GM12878 (cell line): ENCODE data around the gene CDKL5. TPM values are rescaled to one million over a fixed set of nuclear protein-coding genes. Genes with fewer than 3 reads are reported as not detected.

Source experiments
- ATAC-seq: fragments of 200-7000 bp; cut with Tn5 transposase; 3 replicates; pipeline ENCODE4 v1.9.1; 2020; ENCODE audit warnings: mild to moderate bottlenecking, moderate library complexity
- BruUV-seq: library from RNA; stranded (reverse); fragments of 400-500 nt; replicated peaks from 2 replicates; lab custom pipeline; 2021; lab: Mats Ljungman, UMichigan
- CTCF ChIA-PET: fragments of 300-600 bp; sonication (Branson Sonifier 250); formaldehyde crosslinking; extraction: SDS; loops from one replicate; lab custom pipeline; 2021; ENCODE audit warnings: inconsistent platforms; lab: Yijun Ruan, JAX
- POLR2A ChIA-PET: fragments of 350-600 bp; formaldehyde crosslinking; extraction: SDS; loops from one replicate; lab custom pipeline; 2021; ENCODE audit warnings: inconsistent platforms; lab: Charles Lee
- RAD21 ChIA-PET: fragments of 300-600 bp; sonication (Branson Sonifier 250); formaldehyde crosslinking; loops from one replicate; lab custom pipeline; 2023; ENCODE audit warnings: antibody characterized with exemption; ENCODE audit not compliant: unreplicated experiment; lab: Charles Lee
- SMC1A ChIA-PET: fragments of 300-600 bp; sonication (Branson Sonifier 250); formaldehyde crosslinking; loops from one replicate; lab custom pipeline; 2023; ENCODE audit not compliant: unreplicated experiment, uncharacterized antibody; lab: Charles Lee
- DNase-seq: peaks from one replicate; pipeline ENCODE4 v3.0.0-alpha.2; 2011; ENCODE audit warnings: low read depth, low spot score
- FAIRE-seq: peaks from 3 replicates; lab custom pipeline; 2011; peaks lifted over from hg19 to GRCh38; lab: Jason Lieb, UNC
- H2AFZ ChIP-seq: 2 replicates; pipeline ENCODE4 v1.6.0; 2011; ENCODE audit warnings: low read depth, low read length, control low read depth; ENCODE audit not compliant: control insufficient read depth
- H3K27ac ChIP-seq: 2 replicates; pipeline ENCODE4 v1.5.1; 2011; ENCODE audit warnings: control low read depth; ENCODE audit not compliant: control insufficient read depth, insufficient read depth
- H3K27me3 ChIP-seq, 2 experiments: replicated peaks in 1 of 2; 2 replicates each; pipeline versions ENCODE4 v1.6.0 to v1.6.1; 2011; ENCODE audit warnings: low read length in 1 of 2; ENCODE audit not compliant: control insufficient read depth in 2 of 2, insufficient read depth in 2 of 2
- H3K36me3 ChIP-seq, 2 experiments: 2 replicates each; pipeline ENCODE4 v1.5.1; 2011; ENCODE audit warnings: low read length in 1 of 2; ENCODE audit not compliant: control insufficient read depth in 2 of 2, insufficient read depth in 2 of 2
- H3K4me1 ChIP-seq: 2 replicates; pipeline ENCODE4 v1.6.1; 2011; ENCODE audit warnings: mild to moderate bottlenecking, low read length, moderate library complexity, mixed read lengths; ENCODE audit not compliant: control insufficient read depth, insufficient read depth
- H3K4me2 ChIP-seq: 2 replicates; pipeline ENCODE4 v1.6.0; 2011; ENCODE audit warnings: control low read depth; ENCODE audit not compliant: control insufficient read depth, insufficient read depth
- H3K4me3 ChIP-seq: fragments of 200-600 bp; sonication (generic); 2 replicates; pipeline ENCODE4 v1.5.1; 2016
- H3K79me2 ChIP-seq: 2 replicates; pipeline ENCODE4 v1.6.0; 2011; ENCODE audit warnings: low read length; ENCODE audit not compliant: control insufficient read depth, insufficient read depth
- H3K9ac ChIP-seq: 2 replicates; pipeline ENCODE4 v1.8.0; 2011; ENCODE audit warnings: low read length, control low read depth, mixed read lengths; ENCODE audit not compliant: control insufficient read depth, insufficient read depth
- H3K9me3 ChIP-seq: replicated peaks from 3 replicates; pipeline ENCODE4 v1.5.1; 2011; ENCODE audit warnings: mild to moderate bottlenecking, low read length; ENCODE audit not compliant: control insufficient read depth, insufficient read depth
- H4K20me1 ChIP-seq: 2 replicates; pipeline ENCODE4 v1.6.0; 2011; ENCODE audit not compliant: control insufficient read depth, insufficient read depth
- CHD2 ChIP-seq: IDR thresholded peaks from 2 replicates; pipeline ENCODE4 v1.6.1; 2011; ENCODE audit warnings: low read depth, low read length, improper control_type of control experiment, borderline replicate concordance
- CHD4 ChIP-seq: fragments of 200-600 bp; sonication (generic); IDR thresholded peaks from 2 replicates; pipeline ENCODE4 v1.6.1; 2016; ENCODE audit warnings: mild to moderate bottlenecking
- FOS ChIP-seq: IDR thresholded peaks from 3 replicates; pipeline ENCODE4 v1.6.1; 2011; ENCODE audit warnings: borderline replicate concordance; ENCODE audit not compliant: insufficient read length; ENCODE audit errors: extremely low read depth
- FOXK2 ChIP-seq: fragments of 450-650 bp; IDR thresholded peaks from 2 replicates; pipeline ENCODE4 v1.6.1; 2017; ENCODE audit warnings: mild to moderate bottlenecking, moderate library complexity
- HDAC6 ChIP-seq: fragments of 200-600 bp; sonication (generic); IDR thresholded peaks from one replicate; pipeline ENCODE4 v1.8.0; 2017; ENCODE audit warnings: antibody characterized with exemption; ENCODE audit not compliant: unreplicated experiment
- IRF4 ChIP-seq: IDR thresholded peaks from 2 replicates; pipeline ENCODE4 v1.6.1; 2011; ENCODE audit warnings: low read depth, low read length
- MEF2A ChIP-seq: IDR thresholded peaks from 2 replicates; pipeline ENCODE4 v1.6.1; 2011; ENCODE audit warnings: low read depth, mild to moderate bottlenecking, low read length, moderate library complexity; ENCODE audit not compliant: insufficient read depth
- MEF2B ChIP-seq: fragments of 450-650 bp; IDR thresholded peaks from 2 replicates; pipeline ENCODE4 v1.6.1; 2018; ENCODE audit warnings: mild to moderate bottlenecking, moderate library complexity; ENCODE audit not compliant: partially characterized antibody, poor library complexity, severe bottlenecking
- PAX5 ChIP-seq: IDR thresholded peaks from 2 replicates; pipeline ENCODE4 v1.6.1; 2011; ENCODE audit warnings: low read depth, low read length, borderline replicate concordance
- PML ChIP-seq: IDR thresholded peaks from 2 replicates; pipeline ENCODE4 v1.6.1; 2012; ENCODE audit warnings: low read length, inconsistent platforms
- RAD51 ChIP-seq: fragments of 450-650 bp; IDR thresholded peaks from 2 replicates; pipeline ENCODE4 v1.6.1; 2016; ENCODE audit warnings: moderate library complexity, mild to moderate bottlenecking, inconsistent platforms
- RBBP5 ChIP-seq: fragments of 200-600 bp; sonication (generic); conservative IDR thresholded peaks from 2 replicates; pipeline ENCODE4 v1.6.1; 2016
- RCOR1 ChIP-seq: conservative IDR thresholded peaks from 2 replicates; pipeline ENCODE4 v1.6.1; 2012; ENCODE audit warnings: low read depth, low read length, improper control_type of control experiment
- RUNX3 ChIP-seq: IDR thresholded peaks from 2 replicates; pipeline ENCODE4 v1.6.1; 2012; ENCODE audit warnings: low read length, inconsistent platforms
- SIN3A ChIP-seq: IDR thresholded peaks from 2 replicates; pipeline ENCODE4 v1.6.1; 2012; ENCODE audit warnings: low read depth, low read length, improper control_type of control experiment
- SIX5 ChIP-seq: IDR thresholded peaks from 2 replicates; pipeline ENCODE4 v1.6.1; 2011; ENCODE audit warnings: mild to moderate bottlenecking, low read depth, low read length, moderate library complexity; ENCODE audit not compliant: severe bottlenecking
- SMARCA5 ChIP-seq: fragments of 450-650 bp; IDR thresholded peaks from 2 replicates; pipeline ENCODE4 v1.6.1; 2017; ENCODE audit warnings: mild to moderate bottlenecking
- SMC3 ChIP-seq: IDR thresholded peaks from 2 replicates; pipeline ENCODE4 v1.6.1; 2011; ENCODE audit warnings: low read length, improper control_type of control experiment, borderline replicate concordance
- SRF ChIP-seq, 2 experiments: IDR thresholded peaks; 2 replicates each; pipeline ENCODE4 v1.6.1; 2011; ENCODE audit warnings: low read depth in 2 of 2, low read length in 2 of 2, mild to moderate bottlenecking in 1 of 2, moderate library complexity in 1 of 2
- ZZZ3 ChIP-seq: IDR thresholded peaks from 2 replicates; pipeline ENCODE4 v1.6.1; 2011; ENCODE audit warnings: low read depth; ENCODE audit not compliant: control insufficient read depth, insufficient read length
- WGBS: methylation state at CpG from one replicate; pipeline ENCODE4 v1.1.6; 2016; ENCODE audit warnings: low lambda C conversion rate; ENCODE audit not compliant: insufficient replicate concordance, insufficient coverage; ENCODE audit errors: missing lambda C conversion rate; 5-methylcytosine and 5-hydroxymethylcytosine counted together
- in situ Hi-C: fragments of 300-500 bp; cut with MboI; formaldehyde crosslinking; loops from 9 replicates; pipeline ENCODE4 v1.14.3; 2018; ENCODE audit warnings: mixed read lengths
- intact Hi-C: fragments of 100-400 bp; cut with micrococcal nuclease; formaldehyde crosslinking; loops from one replicate; pipeline ENCODE4 v1.14.2; 2022; ENCODE audit not compliant: unreplicated experiment
- polyA plus RNA-seq, 11 experiments: library from polyadenylated mRNA; depleted of rRNA in 4 of 11; unstranded in 6 of 11; stranded (reverse) in 5 of 11; fragments of >200 nt; fragmentation: Nextera tagmentation in 4 of 11; fragmentation: Illumina TruSeq in 1 of 11; extraction: Ambion mirVana in 4 of 11; extraction: Trizol in 1 of 11; gene quantifications; 1 replicate in 1 of 11; 2 replicates in 10 of 11; pipeline versions ENCODE4 v1.2.1 to v1.2.3, GENCODE V29; 2011 to 2016; ENCODE audit warnings: inconsistent platforms in 2 of 11, missing spikeins in 2 of 11, low read depth in 1 of 11
- total RNA-seq, 4 experiments: library from RNA; depleted of rRNA in 3 of 4; stranded (reverse); fragments of >200 nt in 3 of 4; fragmentation: Illumina TruSeq in 1 of 4; extraction: Trizol in 1 of 4; gene quantifications; 2 replicates each; pipeline versions ENCODE4 v1.2.1 to v1.2.3, GENCODE V29; 2013 to 2021
- TF ChIP-seq, protein P1 (sequence below): IDR thresholded peaks from 2 replicates; pipeline ENCODE4 v1.6.1; 2011; ENCODE audit warnings: borderline replicate concordance, low read depth, mild to moderate bottlenecking, moderate library complexity, low read length; ENCODE audit not compliant: insufficient read depth, poor library complexity, severe bottlenecking
- TF ChIP-seq, protein P2 (sequence below): IDR thresholded peaks from 2 replicates; pipeline ENCODE4 v1.6.1; 2012; ENCODE audit warnings: low read length, inconsistent platforms

The CDKL5 gene
- total and polyA plus RNA-seq, 10 of the 15 experiments (the other 5 are each of a cell fraction or from before 2014, with no cell fraction given), result 1.4 to 14.5 (median 6.3) TPM

DNA sequence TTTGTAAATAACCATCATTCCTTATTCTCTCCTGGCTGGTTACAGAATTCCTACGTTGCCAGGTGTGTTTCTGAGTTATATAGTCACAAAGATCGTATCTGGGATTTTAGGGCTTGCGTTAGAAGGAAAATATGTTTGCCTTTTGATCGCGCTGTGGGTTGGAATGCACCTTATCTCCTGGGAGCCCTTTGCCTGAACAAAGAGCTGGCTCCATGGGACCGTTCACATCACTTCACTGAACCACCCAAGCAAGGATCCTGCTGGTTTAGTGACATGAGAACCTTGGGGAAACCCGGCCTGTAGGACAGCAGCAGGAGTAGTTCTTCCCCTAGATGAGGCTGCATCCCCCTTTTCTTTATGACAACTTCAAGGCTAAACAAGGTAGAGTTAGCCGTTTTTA lies 194.9 kb downstream of the CDKL5 start (continued):
- TF ChIP-seq, protein P1, sequence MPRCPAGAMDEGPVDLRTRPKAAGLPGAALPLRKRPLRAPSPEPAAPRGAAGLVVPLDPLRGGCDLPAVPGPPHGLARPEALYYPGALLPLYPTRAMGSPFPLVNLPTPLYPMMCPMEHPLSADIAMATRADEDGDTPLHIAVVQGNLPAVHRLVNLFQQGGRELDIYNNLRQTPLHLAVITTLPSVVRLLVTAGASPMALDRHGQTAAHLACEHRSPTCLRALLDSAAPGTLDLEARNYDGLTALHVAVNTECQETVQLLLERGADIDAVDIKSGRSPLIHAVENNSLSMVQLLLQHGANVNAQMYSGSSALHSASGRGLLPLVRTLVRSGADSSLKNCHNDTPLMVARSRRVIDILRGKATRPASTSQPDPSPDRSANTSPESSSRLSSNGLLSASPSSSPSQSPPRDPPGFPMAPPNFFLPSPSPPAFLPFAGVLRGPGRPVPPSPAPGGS, result peak; percentile 79
- TF ChIP-seq RUNX3 (peak; percentile 35; the same call in 1 of the 2 replicates), PML (no peak), FOXK2 (no peak), HDAC6 (no peak), IRF4 (no peak), MEF2B (peak; percentile 52), SIN3A (no peak), PAX5 (peak; percentile 54; the same call in 1 of the 2 replicates), SMC3 (no peak), RAD51 (no peak)

DNA sequence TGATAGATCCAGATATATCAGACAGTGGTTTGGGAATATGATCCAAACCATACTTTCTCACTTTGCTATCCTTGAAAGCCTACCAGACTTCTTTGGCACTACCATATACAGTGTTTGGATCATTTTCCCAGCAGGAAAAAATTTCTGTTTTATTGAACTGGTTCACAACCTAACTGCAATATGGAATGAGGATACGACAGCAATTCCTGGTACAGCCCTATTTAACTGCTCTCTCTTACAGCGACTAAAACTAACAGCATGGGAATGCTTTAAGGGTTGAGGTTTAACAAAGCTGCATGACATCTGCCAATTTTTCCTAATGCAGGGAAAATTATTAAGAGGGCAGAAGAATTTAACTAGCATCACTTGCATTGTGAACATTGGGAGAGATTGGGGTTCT lies 199.2 kb downstream of the CDKL5 start:
- intact Hi-C loops (no loop called here), in situ Hi-C loops (no loop called here)
- CTCF ChIA-PET, result interaction anchor here (1.2 kb wide), 1 partner anchor 12 kb away, joined by 4 read pairs; no protein-coding TSS in a partner anchor
- Histone ChIP-seq H3K9me3 (no peaks in the 10 kb centered on the region), H3K4me1 (no peaks in the 10 kb centered on the region), H3K79me2 (no peaks in the 10 kb centered on the region), H3K4me3 (no peak overlapping the region), H2AFZ (no peak overlapping the region), H3K27ac (no peak overlapping the region), H3K36me3 (no peaks in the 10 kb centered on the region), H4K20me1 (no peaks in the 10 kb centered on the region), H3K27me3 (no peaks in the 10 kb centered on the region), H3K4me2 (no peak overlapping the region), H3K9ac (no peak overlapping the region)
- WGBS, result 45% methylated on average over 2 of the region's 2 CpGs
- POLR2A ChIA-PET, result no interaction called here
- SMC1A ChIA-PET, result no interaction called here
- DNase-seq, result no peak
- FAIRE-seq, result no peak
- ATAC-seq, result no peak
- no peak for TF ChIP-seq RBBP5
- TF ChIP-seq FOS, result no peak
- TF ChIP-seq RAD51, result no peak
- no peak for TF ChIP-seq SRF (IDR thresholded peaks at IDR 0.05; ENCODE audit: low read depth in 2 of 2, low read length in 2 of 2)
- no peak for TF ChIP-seq CHD4
- no peak for TF ChIP-seq SIX5
- TF ChIP-seq RCOR1, result no peak
- TF ChIP-seq CHD2, result no peak
- no peak for TF ChIP-seq ZZZ3
- no peak for TF ChIP-seq PML
- TF ChIP-seq, protein P2, sequence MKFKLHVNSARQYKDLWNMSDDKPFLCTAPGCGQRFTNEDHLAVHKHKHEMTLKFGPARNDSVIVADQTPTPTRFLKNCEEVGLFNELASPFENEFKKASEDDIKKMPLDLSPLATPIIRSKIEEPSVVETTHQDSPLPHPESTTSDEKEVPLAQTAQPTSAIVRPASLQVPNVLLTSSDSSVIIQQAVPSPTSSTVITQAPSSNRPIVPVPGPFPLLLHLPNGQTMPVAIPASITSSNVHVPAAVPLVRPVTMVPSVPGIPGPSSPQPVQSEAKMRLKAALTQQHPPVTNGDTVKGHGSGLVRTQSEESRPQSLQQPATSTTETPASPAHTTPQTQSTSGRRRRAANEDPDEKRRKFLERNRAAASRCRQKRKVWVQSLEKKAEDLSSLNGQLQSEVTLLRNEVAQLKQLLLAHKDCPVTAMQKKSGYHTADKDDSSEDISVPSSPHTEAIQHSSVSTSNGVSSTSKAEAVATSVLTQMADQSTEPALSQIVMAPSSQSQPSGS, result no peak
- TF ChIP-seq SMARCA5, result no peak
- TF ChIP-seq MEF2A, result no peak
- RAD21 ChIA-PET, result no interaction called here
- BruUV-seq, result no TSS peak
